GM19452 (cell line): Measurements from ENCODE around the gene PCSK5.
"Not testable (repeated sequence)": the region's sequence is repeated elsewhere in the genome, so short reads cannot be mapped to it uniquely, and the experiment has no call there.

Experiments
- ATAC-seq: cut with Tn5 transposase; IDR thresholded peaks from one replicate; pipeline ENCODE4 v1.9.1; 2021; ENCODE audit not compliant: unreplicated experiment

PCSK5 gene

DNA sequence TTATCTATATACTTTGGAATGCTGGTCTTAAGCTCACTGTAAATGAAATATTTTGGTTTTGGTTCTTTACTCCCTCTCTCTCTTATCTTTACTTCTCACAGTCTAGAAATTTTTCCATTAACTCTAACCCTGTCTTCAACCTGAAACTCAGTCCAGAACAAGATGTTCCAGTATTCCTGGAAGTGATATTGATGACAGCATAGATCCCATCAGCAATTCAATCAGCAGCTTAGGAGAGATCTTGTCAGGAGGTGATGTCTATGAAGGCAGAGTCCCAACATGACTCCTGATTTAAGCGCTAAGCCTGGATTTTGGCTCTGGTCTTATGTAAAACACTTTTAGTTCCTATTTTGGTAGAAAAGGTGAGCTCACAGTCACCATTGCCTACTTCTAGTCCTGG, 451.1 kb downstream of the PCSK5 start:
- no peak for ATAC-seq

DNA sequence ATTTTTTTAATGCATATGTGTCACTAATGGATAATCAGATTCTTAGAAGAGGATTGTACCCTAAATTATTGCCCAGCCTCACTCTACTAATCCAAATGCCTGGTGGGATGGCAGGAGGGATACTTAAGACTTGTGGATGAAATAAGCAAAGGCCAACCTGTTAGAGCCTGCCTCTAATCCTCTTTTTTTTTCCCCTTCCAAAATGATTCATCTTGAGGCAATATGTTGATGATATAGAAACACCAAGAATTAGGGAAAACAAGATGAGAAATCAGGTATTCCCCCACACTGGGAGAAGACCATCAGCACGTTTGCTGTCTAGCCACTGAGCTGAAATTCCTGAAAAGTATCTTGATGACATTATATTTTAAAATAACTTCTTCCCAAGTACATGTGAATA, 451.7 kb downstream of the PCSK5 start:
- ATAC-seq = no peak

DNA sequence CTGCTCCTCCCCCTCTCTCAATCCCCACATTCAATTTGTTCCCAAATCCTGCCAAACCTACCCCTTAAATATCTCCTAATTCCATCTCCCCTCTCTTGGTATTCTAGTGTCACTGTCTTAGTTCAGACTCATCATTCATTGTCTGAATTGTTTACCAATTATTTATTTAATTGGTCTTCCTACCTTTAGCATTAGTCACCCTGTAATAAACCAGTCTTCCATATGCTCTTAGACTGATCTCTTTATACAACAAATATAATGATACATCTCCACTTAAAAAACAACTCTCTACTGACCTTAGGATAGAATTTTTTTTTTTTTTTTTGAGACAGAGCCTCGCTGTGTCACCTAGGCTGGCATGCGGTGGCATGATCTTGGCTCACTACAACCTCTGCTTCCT, 452.4 kb downstream of the PCSK5 start:
- no peak for ATAC-seq

DNA sequence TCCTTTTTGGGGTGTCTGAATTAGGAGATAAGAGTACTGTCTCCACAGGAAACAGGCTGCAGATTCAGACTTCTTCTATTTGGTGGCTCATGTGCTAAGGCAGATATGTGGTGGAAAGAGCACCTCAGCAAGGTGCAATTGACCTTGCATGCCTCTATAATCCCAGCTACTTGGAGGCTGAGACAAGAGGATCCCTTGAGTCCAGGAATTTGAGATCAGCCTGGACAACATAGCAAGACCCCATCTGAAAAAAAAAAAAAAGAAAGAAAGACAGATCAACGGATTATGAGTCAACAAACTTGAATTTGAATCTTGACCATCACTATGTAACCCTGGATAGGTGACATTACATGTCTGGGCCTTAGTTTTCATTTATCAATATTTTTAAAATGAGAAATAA, 459.4 kb downstream of the PCSK5 start:
- ATAC-seq = no peak

DNA sequence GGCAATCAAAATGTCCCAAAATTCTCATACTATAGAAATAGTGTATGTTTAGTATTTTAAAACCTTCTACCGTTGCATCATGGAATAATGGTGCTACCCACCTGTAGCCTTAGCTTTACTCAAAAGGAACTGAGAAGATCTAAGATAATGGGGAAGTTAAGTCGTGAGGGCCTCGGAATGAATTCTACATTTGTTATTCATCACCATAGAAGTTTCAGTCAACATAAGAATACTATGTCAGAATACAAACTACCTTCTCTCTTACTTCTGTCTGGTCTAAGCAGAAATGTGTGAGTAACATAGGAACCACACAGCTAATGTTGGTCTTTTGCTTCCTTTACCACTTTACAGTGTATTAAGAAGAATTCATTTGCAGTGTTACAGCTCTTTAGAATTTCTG, 460.5 kb downstream of the PCSK5 start:
- ATAC-seq = no peak

DNA sequence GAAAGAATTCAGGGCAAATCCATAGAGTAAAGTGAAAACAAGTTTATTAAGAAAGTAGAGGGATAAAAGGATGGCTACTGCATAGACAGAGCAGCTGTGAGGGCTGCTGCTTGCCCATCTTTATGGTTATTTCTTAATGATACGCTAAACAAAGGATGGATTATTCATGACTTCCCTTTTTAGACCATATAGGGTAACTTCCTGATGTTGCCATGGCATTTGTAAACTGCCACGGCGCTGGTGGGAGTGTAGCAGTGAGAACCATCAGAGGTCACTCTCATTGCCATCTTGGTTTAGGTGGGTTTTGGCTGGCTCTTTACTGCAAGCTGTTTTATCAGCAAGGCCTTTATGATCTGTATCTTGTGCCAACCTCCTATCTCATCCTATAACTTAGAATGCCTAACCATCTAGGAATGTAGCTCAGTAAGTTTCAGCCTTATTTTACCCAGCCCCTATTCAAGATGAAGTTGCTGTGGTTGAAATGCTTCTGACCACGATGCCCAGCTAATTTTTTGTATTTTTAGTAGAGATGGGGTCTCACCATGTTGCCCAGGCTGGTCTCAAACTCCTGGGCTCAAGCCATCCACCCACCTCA, 461.6 kb downstream of the PCSK5 start:
- ATAC-seq = no peak

DNA sequence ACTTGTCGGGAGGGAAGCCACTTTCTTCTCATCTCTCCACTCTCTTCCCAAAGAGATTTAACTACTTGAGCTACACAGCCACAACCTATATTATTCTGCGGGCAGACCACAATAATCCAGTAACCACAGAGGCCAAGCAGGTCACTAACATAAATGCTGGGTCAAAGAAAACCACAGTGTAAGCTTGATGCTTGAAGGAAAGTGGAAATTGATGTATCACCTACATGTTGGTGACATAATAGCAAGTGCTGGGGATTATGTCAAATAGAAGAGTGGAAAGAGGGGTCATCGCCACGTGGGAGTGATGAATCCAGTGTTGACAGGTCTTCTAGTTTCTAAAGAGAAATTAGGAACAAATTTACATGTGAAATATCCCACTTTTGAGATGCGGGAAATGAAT, 462.8 kb downstream of the PCSK5 start:
- ATAC-seq = no peak

DNA sequence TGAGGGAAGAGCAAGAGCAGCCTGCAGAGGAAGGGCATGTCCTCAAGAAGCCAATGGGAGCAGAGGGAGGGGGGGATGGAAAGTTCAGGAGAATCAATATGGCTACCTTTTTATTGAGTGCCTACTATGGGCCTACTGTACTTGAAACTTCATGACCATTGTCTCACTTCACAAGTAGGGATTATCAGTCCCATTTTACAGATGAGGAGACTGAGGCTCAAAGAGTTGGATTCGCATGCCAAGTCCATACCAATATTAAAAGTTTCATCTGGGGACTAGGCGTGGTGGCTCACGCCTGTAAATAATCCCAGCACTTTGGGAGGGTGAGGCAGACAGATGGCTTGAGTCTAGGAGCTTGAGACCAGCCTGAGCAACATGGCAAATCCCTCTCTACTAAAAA, 463.7 kb downstream of the PCSK5 start:
- no peak for ATAC-seq

DNA sequence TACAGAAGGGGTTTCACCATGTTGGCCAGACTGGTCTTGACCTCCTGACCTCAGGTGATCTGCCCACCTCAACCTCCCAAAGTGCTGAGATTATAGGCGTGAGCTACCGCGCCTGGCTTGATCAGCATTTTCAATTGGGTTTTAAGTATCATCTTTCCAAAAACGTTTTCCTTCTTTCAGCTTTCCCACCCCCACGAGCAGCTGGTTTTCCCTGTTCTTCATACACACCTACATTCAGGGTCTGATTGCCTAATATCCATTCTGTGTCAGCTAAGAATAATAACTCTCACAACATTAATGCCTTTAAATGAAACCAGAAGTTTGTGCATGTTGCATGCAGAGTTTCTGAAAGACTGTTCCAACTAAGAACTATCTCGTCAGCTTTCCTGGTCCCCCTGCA, 465.4 kb downstream of the PCSK5 start:
- no peak for ATAC-seq

DNA sequence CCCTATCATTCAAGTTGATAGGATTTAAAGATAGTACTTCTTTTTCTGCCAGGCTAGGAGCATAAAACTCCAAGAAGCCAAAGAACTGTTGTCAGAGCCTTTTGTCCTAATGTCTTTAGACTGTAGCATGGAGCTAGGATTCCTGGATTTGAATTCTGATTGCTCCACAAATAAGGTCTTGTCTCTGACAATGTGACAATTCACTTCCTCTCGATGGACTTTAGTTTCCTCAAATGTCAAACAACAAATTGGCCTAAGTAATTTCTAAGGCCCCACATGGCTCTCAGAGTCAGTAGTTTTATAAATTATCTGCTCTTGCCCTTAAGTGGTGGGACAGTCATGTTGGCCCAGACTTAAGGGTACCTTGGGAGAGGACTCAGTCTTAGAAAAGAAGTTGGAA, 467.1 kb downstream of the PCSK5 start:
- no peak for ATAC-seq

DNA sequence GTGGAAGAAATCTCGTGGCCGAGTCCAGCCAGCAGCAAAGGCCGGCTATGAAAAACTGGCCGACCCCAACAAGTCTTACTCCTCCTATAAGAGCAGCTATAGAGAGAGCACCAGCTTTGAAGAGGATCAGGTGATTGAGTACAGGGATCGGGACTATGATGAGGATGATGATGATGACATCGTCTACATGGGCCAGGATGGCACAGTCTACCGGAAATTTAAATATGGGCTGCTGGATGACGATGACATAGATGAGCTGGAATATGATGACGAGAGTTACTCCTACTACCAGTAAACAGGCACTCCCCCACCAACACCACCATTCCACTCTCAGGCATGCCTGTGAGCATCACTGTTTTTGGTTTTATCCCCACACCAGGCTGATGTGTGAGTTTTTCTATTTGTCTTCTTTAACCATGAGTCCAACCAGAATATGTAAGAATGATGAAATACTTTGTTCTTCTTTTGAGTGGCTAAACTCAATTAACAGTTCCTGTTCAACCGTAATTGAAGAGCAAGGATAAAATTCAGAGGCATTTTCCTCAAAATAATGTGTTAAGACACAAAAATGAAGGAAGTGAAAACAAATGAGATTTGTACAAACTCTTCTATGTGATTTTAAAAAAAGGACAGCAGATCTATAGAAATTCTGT, 468.3 kb downstream of the PCSK5 start:
- ATAC-seq = no peak

DNA sequence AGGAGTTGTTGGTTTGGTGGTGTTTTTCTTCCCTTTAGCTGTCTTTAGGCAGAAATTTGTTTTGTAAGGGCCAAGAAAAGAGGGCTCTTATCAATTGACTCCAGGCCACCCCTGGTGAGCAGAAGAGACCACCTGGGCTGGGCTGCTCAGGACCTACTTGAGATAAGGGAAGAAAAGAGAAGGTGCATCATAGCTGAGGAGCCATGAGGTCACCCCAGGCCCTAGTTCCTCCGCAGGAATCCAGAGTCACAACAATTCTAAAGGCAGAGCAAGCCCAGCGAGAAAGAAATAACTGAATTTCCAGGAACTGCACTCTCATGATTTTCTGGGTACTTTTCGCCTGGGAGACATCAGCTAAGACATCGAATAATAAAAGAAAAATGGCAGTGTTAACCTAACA, 468.9 kb downstream of the PCSK5 start:
- no peak for ATAC-seq

DNA sequence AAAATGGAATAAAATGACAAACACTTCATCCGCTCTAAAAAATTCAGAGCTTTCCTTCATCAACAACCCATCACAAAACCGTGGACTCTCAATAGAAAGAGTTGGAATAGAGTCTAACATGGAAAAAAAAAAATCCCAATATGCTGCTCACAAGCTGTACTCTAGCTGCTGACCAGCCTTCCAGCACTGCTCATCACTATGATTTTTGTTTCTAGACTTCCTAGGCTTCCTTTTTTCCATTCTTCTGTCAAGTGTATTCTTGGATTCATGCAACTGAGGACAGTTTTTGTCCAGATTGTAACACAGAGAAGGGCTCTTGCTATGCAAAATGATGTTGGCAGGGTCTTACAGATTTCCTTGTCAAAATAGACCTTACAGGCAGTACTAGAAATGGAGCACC, 469.3 kb downstream of the PCSK5 start:
- ATAC-seq = no peak

DNA sequence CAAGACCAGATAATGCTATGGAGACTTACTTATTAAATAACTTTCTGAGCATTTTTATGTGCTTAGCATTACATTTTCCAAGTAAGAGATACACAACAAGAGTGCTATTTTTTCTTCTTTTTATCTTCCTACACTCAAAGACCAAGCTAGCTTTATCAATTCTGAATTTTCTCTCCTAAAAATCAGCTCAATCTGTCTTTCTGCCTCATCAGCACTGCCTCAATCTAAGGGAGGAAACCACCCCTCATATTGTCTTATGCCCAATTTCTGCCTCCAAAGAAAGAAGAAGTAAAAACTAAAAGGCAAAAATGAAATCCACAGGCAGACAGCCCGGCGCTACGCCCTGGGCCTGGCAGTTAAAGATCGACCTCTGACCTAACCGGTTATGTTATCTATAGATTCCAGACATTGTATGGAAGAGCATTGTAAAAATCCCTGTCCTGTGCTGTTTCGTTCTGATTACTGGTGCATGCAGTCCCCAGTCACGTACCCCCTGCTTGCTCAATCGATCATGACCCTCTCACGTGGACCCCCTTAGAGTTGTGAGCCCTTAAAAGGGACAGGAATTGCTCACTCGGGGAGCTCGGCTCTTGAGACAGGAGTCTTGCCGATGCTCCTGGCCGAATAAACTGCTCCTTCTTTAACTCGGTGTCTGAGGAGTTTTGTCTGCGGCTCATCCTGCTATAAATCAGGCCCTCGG, 472.0 kb downstream of the PCSK5 start:
- not testable (repeated sequence) for ATAC-seq

DNA sequence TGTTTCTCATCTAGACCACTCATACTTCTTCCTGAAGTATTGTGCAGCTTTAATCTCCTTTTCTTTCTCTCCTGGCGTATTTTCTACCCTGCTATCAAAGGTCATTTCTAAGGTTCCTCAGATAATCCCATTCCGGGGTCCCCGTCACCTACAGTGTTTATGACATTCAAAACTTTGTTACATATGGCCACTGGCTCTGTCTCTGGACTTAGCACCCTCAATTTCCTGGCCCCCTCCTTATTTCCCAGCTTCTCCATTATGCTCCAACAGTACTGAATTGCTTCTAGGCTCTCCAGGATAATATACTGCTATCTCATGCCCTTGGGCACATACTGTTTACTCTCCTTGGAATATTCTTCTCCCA, 472.5 kb downstream of the PCSK5 start:
- no peak for ATAC-seq

DNA sequence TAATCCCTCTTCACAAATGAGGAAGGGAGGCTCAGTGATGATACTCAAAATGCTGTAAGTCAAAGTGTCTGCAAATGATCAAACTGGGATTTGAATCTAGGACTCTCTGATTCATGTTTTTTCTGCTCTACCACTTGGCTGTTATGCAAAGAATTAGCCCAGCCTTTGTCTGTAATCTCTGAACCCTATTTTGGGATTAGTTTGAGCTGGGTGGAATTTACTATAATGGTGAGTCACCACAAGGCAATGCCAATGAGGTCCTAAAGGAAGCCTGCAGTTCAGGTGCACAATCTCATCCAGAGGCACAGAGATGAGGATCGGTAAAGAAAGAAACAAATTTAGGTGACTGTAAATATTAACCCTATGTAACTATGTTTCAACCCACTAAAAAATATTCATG, 474.6 kb downstream of the PCSK5 start:
- ATAC-seq = no peak

DNA sequence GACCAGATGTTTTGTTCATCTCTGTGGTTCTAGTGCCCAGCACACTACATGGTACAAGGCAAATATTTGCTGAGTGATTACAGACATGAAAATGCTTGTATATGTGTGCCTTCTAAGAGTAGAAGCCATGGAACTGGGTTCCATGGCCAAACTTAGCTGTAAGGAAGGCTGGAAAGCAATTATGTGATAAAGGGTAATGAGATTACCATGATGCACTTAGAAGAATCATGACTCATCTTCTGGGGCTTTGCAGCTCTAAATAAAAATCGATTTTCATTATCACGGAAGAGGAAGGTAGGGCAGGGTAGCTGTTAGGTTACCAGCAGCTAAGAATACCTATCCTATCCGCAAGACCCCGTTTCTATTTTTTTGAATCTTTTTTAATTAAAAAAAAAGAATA, 475.8 kb downstream of the PCSK5 start:
- ATAC-seq = no peak

DNA sequence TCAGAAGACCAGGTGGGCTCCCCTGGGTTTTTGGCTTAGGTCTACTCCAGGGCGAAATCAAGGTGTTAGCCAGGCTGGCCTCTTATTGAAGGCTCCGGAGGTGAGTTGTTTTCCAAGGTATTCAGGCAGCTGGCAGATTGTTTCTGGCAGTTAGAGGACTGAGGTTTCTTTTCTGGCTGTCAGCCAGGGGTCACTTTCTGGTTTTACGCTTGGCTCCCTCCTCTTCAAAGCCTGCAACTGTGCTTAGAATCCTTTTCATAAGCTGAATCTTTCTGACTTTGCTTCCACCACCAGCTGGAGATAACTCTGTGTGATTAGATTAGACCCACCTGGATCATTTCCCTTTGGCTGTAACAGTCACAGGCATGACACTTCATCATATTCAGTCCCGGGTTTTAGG, 479.1 kb downstream of the PCSK5 start:
- no peak for ATAC-seq

DNA sequence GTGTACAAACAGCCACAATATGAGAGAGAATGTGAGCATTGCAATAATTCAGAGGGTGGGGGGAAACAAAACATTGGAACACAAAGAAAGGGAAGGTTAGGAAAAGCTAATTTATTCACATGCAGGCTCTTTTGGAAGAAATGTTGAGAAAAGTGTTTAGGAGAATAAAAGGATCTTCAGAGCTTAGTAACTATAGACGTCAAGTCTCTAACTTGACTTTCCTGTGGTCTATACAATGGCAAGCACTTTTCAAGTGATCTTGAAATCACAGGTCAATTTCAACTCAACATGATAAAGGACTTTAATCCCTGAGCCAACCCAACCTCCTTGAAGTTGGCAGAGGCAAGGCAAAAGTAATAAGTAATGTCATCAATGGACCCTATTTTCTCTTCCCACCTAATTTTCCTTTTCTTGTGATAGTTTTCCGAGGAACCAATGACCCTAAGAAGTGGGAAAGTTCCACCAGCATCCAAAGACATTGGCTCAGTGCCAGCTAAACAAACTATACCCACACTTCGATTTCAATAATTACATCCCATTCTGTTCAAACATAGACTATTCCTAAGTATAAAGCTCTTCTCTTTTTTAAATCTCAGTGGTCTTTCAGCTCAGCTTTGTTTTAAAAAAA, 480.0 kb downstream of the PCSK5 start:
- ATAC-seq = no peak

DNA sequence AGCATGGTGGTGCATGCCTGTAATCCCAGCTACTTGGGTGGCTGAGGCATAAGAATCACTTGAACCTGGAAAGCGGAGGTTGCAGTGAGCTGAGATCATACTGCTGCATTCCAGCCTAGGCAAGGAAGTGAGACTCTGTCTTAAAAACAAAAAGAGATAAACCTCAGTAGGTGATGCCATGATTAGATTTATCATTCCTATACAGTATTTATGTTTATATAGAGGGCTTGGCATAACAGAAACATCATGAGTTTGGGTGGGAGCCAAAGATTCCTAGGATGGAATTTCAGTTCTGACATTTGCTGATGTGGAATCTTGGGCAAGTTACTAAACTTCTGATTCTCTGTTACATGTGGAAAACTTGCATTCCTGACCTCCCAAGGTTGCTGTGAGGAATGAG, 481.4 kb downstream of the PCSK5 start:
- ATAC-seq = no peak

DNA sequence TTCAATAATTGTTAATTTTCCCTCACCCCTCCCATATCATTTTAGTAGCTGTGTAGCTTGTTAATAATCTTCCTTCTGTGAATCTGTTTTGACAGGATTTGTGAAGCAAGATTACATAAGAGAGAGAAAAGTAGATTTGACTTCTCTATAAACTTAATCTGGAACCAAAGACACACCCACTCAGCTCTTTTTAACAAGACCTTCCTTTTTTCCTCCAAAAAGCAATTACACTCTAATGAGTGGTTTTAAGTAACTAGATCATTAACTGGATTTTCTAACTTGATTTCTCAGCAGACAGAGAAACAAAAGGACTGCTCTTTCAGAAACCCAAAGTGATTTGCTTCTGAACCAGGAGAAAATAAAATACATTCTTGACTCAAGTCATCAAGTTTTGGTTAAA, 481.9 kb downstream of the PCSK5 start:
- ATAC-seq = no peak

DNA sequence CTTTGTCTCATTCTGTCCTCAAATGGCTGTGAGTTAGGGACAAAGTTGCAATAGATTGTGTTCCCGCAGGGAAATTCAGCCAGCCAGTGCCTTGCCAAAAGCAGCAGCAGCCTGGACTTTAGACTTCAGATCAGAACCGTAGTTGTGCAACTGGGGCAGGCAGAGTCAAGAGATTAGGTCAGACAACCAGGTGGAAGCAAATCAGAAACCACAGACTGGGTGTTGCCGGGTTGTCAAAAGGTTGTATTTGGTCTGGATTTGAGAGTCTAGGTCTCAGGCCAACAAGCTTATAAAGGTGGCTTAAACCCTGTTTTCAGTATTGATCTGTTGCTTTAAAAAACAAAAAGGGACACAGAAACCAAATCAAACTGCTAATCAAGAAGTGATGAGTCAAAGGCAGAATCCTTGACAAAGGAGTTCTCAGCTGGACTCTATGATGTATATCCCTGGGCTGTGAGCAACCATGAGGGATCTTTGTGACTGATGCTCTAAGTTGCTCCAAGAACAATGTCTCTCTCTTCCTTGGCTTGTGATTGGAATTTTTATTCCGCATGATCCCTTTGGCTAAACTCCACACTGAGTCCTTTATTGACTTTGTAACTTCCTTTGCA, 482.8 kb downstream of the PCSK5 start:
- no peak for ATAC-seq
